SK-N-MC (cell line): ENCODE measurements around the gene FUBP1.

Experiments
- FOXP2 ChIP-seq: optimal IDR thresholded peaks from 2 replicates; pipeline ENCODE3; 2011; ENCODE audit warnings: mild to moderate bottlenecking, moderate library complexity; ENCODE audit not compliant: insufficient read depth; ENCODE audit errors: extremely low read length, control extremely low read depth
- POLR2AphosphoS5 ChIP-seq: IDR thresholded peaks from 2 replicates; pipeline ENCODE4 v1.6.1; 2012; ENCODE audit warnings: mild to moderate bottlenecking, low read depth, low read length, borderline replicate concordance

DNA sequence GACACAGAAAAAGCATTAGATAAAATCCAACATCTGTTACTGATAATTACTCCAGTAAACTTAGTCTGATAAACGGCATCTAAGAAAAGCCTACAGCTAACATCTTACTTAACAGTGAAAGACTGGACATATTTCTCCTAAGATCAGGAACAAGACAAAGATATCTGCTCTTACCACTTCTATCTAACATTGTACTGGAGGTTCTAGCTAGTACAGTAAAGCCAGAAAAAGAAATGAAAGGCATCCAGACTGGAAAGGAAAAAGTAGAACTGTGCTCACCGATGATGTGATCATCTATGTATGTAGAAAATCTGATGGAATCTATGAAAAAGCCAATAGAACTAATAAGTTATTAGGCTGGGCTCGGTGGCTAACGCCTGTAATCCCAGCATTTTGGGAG lies 68.8 kb downstream of the FUBP1 start:
- no peak for TF ChIP-seq POLR2AphosphoS5
- no peak for TF ChIP-seq FOXP2
